Tibial artery (tissue), 4 donors: ENCODE measurements around the gene APRT.
A peak's percentile ranks its signal among the peaks of the same experiment; 100 is the strongest.

Source experiments
- DNase-seq, 2 donors: peaks; one replicate each; pipeline ENCODE4 v3.0.0-alpha.2; 2019
- H3K27ac ChIP-seq, 2 donors: fragments of 200-600 bp; sonication (generic) in 1 of 2; 1 replicate in 1 of 2; 2 replicates in 1 of 2; pipeline ENCODE4 v1.5.1; 2018 to 2019; ENCODE audit warnings: mild to moderate bottlenecking in 1 of 2
- H3K27me3 ChIP-seq, 2 donors: fragments of 200-600 bp; sonication (generic) in 1 of 2; one replicate each; pipeline versions ENCODE4 v1.5.1 to v1.6.0; 2016 to 2019
- H3K36me3 ChIP-seq, 3 donors: fragments of 200-600 bp; sonication (generic) in 2 of 3; one replicate each; pipeline ENCODE4 v1.5.1; 2016 to 2019; ENCODE audit warnings: mild to moderate bottlenecking in 2 of 3
- H3K4me1 ChIP-seq, 4 donors: fragments of 200-600 bp; sonication (generic) in 2 of 4; 1 replicate in 3 of 4; 2 replicates in 1 of 4; pipeline ENCODE4 v1.5.1; 2016 to 2019
- H3K4me3 ChIP-seq, 2 donors: fragments of 200-600 bp; sonication (generic) in 1 of 2; 1 replicate in 1 of 2; 2 replicates in 1 of 2; pipeline ENCODE4 v1.5.1; 2018 to 2019; ENCODE audit warnings: mild to moderate bottlenecking in 2 of 2
- H3K9me3 ChIP-seq, 3 donors: fragments of 200-600 bp; sonication (generic) in 1 of 3; one replicate each; pipeline ENCODE4 v1.5.1; 2016 to 2019
- intact Hi-C: fragments of 100-400 bp; cut with DNase I; formaldehyde crosslinking; loops from one replicate; pipeline ENCODE4 v1.15.0; 2023; ENCODE audit warnings: low total_unique reads
- TF ChIP-seq, protein P1 (sequence below), 2 experiments: fragments of 200-600 bp in 1 of 2; fragments of 450-650 bp in 1 of 2; IDR thresholded peaks; one replicate each; pipeline ENCODE4 v1.5.1; 2017 to 2019; ENCODE audit warnings: antibody characterized with exemption in 2 of 2, mild to moderate bottlenecking in 1 of 2, moderate library complexity in 1 of 2

The APRT gene

DNA sequence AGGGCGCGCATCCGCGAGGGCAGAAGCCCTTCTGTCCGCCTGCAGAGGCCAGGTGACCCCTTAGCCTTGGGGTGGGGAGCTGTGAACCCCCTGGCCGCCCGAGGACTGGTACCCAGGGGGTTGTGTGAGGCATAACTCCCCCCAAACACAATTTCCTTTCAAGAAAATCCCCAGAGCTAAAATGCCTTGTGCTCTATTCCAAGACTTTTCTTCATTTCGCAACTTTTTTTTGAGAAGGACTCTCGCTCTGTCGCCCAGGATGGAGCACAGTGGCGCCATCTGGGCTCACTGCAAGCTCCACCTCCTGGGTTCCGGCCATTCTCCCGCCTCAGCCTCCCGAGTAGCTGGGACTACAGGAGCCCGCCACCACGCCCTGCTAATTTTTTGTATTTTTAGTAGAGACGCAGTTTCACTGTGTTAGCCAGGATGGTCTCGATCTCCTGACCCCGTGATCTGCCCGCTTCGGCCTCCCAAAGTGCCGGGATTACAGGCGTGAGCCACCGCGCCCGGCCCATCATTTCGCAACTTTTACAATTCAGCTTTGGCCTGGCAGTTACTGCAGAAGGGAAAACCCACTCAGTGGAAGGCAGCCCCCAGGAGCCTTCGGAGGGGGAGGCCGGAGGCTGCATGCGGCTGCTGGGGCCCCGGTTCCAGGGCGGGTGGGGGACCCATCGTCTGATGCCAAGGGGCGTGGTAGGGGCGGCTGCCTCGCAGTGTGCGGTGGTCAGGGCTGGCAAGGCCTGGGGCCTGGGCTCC is 963 bp upstream of the APRT start:
- H3K27me3 ChIP-seq, result no peaks in the 10 kb centered on the region
- H3K9me3 ChIP-seq, result no peaks in the 10 kb centered on the region
- peak overlapping the region; percentile 90 to 91 for H3K27ac ChIP-seq
- peaks cover 0 to 33% (median 26%) of the 10 kb centered on the region in 4 donors for H3K4me1 ChIP-seq
- H3K4me3 ChIP-seq, result peak overlapping the region; percentile 77 to 93
- DNase-seq, result peak; percentile 64 to 88
- peaks cover 0 to 25% (median 13%) of the 10 kb centered on the region in 3 donors for H3K36me3 ChIP-seq
- intact Hi-C loops, result loop anchor here (1.0 to 10.0 kb wide), 2 partner anchors 43 to 238 kb away; partner anchors contain the start of gene ZC3H18
- TF ChIP-seq, protein P1, sequence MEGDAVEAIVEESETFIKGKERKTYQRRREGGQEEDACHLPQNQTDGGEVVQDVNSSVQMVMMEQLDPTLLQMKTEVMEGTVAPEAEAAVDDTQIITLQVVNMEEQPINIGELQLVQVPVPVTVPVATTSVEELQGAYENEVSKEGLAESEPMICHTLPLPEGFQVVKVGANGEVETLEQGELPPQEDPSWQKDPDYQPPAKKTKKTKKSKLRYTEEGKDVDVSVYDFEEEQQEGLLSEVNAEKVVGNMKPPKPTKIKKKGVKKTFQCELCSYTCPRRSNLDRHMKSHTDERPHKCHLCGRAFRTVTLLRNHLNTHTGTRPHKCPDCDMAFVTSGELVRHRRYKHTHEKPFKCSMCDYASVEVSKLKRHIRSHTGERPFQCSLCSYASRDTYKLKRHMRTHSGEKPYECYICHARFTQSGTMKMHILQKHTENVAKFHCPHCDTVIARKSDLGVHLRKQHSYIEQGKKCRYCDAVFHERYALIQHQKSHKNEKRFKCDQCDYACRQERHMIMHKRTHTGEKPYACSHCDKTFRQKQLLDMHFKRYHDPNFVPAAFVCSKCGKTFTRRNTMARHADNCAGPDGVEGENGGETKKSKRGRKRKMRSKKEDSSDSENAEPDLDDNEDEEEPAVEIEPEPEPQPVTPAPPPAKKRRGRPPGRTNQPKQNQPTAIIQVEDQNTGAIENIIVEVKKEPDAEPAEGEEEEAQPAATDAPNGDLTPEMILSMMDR (IDR thresholded peaks at IDR 0.05), result no peak

DNA sequence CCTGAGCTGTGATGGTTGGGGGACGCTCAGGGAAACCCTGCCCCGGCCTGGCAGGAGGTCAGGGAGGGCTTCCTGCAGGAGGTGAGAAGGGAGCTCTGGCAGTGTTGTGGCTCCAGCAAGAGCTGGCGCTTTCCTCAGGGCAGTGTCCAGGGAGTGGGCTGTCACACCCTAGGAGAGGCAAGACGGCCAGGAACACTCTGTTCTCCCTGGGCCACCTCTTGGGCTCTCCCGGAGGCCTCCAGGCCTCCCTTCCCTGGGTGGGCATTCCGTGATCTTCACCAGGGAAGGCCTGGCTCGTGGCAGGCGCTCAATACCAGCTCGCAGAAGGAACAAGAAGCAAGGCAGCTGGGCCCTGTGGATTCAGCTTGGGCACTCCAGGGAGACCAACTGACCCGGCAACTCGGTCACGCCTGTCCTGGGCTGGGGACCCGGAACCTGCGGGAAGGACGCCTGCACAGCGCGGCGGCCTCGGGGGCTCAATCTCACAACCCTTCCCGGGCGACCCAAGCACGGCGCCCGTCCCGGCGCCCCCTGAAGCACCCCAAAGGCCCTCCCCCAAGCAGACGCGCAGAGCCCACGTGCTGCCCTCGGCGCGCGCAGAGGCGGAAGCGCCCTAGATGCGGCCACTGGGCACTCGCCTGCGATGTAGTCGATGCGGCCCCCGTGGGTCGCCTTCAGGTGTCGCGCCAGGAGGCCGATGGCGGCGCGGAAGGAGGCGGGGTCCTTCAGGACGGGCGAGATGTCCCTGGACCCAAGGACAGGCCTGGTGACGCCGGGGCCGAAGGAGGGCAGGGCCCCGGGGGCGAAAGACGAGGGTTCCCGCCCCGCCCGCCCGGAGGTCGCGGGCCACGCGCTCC is 588 bp downstream of the APRT start:
- Histone ChIP-seq H3K4me1 (peaks cover 0 to 33% (median 26%) of the 10 kb centered on the region in 4 donors), H3K4me3 (peak overlapping the region; percentile 77 to 93), H3K9me3 (no peaks in the 10 kb centered on the region), H3K36me3 (peaks cover 0 to 32% (median 13%) of the 10 kb centered on the region in 3 donors), H3K27me3 (no peaks in the 10 kb centered on the region), H3K27ac (peak overlapping the region; percentile 90 to 91)
- intact Hi-C loops, result loop anchor here (10.0 kb wide), 1 partner anchor 236 kb away; the partner anchor contains the start of gene ZC3H18
- TF ChIP-seq, protein P1 (IDR thresholded peaks at IDR 0.05), result no peak
- DNase-seq, result peak; percentile 84 to 91

DNA sequence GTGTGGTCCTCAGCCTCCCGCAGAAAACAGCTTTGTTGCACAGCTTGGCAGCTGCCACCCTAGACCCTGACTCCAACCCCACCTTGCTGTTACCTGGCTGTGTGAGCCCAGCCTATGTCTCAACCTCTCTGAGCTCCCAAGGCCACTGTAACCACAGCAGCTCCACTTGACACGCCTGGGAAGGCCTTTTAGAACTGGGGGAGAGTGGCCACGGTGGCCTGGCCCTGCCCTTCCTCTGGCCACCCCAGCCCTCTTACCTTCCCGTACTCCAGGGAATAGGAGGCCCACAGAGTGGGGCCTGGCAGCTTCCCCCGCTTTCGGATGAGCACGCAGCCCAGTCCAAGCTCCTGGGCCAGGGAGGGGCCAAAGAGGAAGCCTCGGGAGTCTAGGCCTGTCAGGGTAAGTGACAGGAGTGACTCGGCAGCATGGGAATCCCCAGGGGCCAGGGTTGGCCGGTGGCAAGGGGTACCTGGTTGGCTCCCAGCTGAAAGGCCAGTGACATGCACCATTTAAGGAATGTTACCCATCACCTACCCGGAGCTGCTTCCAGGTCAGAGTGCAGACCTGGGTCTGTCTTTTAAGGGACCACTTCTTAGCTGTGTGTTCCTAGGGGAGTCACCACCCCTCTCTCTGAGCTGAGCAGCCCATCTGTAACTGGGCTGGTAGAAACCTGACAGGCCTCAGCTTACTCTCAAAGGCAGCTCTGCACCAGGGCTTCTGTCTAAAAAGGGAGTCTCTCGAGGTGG is 1.4 kb downstream of the APRT start:
- intact Hi-C loops, result loop anchor here (10.0 kb wide), 1 partner anchor 236 kb away; the partner anchor contains the start of gene ZC3H18
- Histone ChIP-seq H3K9me3 (no peaks in the 10 kb centered on the region), H3K4me1 (peaks cover 0 to 33% (median 26%) of the 10 kb centered on the region in 4 donors), H3K36me3 (peaks cover 0 to 32% (median 13%) of the 10 kb centered on the region in 3 donors), H3K4me3 (peak overlapping the region; percentile 77 to 93), H3K27ac (peak overlapping the region; percentile 90 to 91), H3K27me3 (no peaks in the 10 kb centered on the region)
- peak in 1 of 2 donors; percentile 68 for DNase-seq
- TF ChIP-seq, protein P1 (IDR thresholded peaks at IDR 0.05), result no peak

DNA sequence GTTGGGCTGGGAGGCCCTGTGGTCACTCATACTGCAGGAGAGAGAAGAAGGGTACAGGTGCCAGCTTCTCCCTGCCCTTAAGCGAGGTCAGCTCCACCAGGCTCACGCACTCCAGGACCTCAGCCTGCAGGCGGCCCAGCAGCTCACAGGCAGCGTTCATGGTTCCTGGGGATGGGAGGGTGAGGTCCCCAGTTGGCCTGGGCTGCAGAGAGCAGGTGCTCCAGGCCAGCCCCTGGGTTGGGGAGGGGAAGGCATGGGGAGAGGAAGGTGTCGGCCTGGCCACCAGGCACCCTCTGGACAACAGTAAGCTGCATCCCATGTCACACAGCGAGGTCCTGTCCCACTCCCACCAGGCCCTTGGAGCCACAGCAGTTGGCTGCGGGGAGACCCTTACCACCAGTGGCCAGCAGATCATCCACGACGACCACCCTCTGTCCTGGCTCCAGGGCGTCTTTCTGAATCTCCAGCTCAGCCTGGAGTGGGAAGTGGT is 2.0 kb downstream of the APRT start:
- Histone ChIP-seq H3K36me3 (peaks cover 0 to 32% (median 13%) of the 10 kb centered on the region in 3 donors), H3K4me3 (no peak overlapping the region), H3K4me1 (peaks cover 0 to 35% (median 27%) of the 10 kb centered on the region in 4 donors), H3K27ac (peak overlapping the region; percentile 90 to 91), H3K9me3 (no peaks in the 10 kb centered on the region), H3K27me3 (no peaks in the 10 kb centered on the region)
- intact Hi-C loops, result loop anchor here (10.0 kb wide), 1 partner anchor 235 kb away; the partner anchor contains the start of gene ZC3H18
- TF ChIP-seq, protein P1 (IDR thresholded peaks at IDR 0.05), result no peak
- DNase-seq, result peak in 1 of 2 donors; percentile 66
